GM04503 (cell line): Measurements from ENCODE around the gene ZNF503.
A peak's percentile ranks its signal among the peaks of the same experiment; 100 is the strongest.

Experiments used
- DNase-seq: peaks from one replicate; pipeline ENCODE4 v3.0.0-alpha.2; 2012; ENCODE audit warnings: low read depth

Gene ZNF503, protein sequence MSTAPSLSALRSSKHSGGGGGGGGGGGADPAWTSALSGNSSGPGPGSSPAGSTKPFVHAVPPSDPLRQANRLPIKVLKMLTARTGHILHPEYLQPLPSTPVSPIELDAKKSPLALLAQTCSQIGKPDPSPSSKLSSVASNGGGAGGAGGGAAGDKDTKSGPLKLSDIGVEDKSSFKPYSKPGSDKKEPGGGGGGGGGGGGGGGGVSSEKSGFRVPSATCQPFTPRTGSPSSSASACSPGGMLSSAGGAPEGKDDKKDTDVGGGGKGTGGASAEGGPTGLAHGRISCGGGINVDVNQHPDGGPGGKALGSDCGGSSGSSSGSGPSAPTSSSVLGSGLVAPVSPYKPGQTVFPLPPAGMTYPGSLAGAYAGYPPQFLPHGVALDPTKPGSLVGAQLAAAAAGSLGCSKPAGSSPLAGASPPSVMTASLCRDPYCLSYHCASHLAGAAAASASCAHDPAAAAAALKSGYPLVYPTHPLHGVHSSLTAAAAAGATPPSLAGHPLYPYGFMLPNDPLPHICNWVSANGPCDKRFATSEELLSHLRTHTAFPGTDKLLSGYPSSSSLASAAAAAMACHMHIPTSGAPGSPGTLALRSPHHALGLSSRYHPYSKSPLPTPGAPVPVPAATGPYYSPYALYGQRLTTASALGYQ

DNA sequence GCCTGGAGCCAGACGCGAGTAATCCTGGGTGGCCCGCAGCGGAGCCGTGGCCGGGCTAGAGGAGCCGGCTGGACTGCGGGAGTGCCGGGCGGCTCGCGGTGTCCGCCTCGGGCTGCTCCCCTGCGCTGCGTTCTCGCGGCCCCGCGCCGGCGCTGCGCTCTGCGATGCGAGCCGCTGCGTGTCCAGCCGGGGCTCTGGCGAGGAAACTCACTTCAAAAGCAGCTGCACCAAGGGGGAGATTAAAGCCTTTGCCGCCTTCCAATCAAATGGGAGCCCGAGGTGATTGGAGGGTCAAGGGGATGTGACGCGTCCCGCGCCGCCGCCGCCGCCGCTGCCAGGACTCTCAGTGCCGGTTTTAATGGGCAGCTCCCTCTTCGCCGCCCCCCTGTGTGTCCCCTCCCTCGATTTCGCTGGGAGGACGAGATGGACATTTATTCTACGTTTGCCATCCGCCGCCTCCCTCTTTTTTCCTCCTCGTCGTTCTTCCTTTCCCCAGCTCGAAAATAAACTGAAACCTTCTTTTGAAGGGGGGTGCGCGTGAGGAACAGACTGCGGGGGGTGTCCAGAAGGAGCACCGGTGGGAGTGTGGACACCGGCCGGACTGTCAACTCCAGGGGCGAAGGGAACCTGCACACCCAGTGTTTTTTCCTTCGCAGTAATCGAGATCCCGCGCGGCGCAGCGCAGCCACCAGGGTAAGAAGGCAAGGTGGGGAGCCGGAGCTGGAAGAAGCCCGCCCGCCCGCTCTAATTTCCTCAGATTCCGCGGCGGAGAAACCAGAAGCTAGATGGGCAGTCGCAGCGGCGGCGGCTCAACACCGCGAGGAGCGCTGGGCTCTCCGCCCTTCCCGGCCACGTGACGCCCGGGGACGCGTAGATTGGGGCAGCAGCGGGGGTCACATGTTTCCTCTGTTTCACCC, at the start of gene ZNF503:
Gene ZNF503 (minus strand): TSS at position 196 of the 917 bp plus-strand sequence. CDS start 345 bp downstream, outside the sequence.
- peak; percentile 81 for DNase-seq

DNA sequence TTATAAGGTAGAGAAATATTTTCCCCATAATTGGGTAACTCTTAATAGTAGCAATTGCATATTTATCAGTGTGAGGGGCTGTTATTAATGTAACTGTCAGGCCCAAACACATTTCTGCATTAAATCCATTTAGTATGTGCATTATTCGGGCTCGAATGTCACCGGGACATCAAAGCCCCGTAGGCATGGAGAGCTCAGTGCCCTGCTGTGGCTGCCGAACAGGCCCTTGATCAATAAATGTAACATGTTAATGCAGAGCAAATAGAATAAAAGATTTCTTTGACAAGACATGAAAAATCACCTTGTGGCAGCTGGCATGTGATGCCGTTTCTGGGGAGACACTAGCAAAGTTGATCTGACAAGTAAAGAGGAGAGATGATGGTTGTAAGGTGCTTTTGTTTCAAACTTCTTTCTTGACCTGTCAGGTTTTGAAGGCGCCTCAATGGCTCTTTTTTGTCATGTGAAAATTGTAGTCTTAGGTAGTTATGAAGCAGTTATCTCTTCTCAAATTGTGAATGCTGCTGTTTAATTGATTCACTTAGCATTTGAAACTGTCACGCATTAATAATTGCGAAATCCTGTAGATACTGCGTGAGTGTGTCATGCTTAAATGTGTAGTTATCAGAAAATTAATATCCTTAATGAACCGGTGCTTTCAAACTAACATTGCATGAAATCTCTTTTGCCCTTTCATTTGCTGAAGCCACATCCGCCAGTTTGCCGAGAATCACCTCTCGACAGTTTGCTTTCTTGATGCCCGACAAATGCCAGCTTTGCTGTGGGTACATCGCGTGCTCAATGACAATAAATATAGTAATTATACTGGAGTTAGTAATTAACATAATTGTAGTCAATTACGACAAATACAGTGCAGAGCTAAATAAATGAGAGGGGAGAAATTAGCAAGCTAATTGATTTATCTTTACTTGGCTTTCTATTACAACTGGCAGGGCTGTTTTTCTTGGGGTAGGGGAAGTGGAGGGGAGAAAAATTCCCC, 49.4 kb upstream of the ZNF503 start:
- no peak for DNase-seq

DNA sequence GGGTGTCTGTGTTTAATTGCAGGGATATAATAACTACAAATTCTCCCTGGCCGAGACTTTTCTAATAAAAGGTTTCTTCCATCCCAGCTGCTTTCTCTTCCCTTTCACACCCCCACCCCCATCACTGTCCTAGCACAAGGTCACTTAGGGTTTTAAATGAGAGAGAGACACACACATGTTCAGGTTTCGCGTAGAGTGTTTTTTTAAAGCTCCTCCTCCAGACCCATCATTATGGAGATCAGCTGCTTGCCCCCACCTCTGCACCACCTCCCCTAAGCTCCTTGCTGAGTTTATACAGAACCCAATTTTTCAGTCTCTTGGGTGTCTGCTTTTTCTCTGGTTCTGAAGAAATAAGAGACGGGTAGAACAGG, 48.5 kb upstream of the ZNF503 start:
- no peak for DNase-seq

DNA sequence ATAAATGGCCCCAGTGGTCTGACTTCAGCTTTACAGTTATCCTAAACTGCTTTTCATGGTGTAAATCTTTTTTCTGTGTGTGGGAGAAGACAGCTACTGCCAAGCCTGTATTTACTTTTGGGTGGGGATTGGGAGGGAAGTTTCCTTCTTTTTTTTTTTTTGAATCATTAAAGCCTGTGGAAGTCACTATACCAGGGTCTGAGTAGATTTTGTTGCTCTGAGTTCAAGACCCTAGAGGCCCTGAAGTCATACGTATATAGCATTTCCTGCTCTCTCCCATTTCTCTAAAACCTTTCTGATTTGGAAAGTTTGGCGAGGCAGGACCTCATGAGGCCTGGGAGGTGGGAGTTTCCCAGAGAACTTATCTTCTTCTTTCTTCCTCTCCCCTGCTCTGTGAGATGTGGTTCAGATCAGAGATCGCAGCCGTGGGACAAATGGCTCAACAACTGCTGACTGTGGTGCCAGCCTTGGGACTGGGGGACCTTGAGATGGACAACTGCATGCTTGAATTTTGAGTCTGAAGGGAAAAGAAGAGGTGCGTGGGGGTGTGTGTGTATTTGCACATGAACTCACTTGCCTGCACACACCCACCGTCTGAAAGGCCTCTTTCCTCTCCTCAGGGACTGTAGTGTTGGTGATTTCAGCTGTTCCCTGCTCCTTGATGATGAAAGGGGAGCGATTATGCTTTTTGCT, 48.0 kb upstream of the ZNF503 start:
- DNase-seq, result no peak

DNA sequence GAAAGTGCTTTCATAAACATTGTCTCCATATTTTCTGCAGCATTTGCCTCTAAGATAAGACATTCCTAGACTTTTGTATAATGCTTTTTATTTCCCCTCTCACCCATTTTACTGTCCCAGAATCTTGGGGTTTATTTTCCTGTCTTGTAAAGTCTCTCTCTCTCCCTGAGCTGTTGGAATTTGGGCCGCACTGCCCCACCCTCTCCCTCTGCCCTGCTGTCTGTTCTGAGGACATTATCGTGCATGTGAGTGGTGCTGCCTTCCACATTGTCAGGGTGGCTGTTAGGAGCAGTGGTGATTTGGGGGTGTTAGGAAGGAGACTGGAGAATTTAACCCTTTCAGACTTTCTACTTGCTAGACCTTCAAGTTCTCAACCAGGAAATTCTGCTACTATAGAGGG, 46.6 kb upstream of the ZNF503 start:
- no peak for DNase-seq

DNA sequence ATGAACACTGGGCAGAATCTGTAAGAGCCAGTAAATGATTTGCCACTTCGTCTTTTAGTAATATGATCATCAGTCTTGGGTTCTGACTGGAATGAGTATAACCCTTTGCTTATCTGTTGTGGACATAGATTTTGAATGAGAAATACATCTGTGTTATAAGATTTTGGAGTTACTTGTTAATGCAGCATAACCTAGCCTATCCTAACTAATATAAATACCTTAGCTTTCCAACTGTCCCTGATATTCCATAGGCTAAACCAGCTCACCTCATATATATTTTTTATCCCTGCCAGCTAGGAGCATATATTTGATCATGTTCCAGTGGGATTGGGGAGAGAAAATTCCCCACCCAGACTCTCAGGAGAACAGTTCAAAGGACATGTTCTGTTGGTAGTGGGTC, 44.9 kb upstream of the ZNF503 start:
- DNase-seq, result no peak

DNA sequence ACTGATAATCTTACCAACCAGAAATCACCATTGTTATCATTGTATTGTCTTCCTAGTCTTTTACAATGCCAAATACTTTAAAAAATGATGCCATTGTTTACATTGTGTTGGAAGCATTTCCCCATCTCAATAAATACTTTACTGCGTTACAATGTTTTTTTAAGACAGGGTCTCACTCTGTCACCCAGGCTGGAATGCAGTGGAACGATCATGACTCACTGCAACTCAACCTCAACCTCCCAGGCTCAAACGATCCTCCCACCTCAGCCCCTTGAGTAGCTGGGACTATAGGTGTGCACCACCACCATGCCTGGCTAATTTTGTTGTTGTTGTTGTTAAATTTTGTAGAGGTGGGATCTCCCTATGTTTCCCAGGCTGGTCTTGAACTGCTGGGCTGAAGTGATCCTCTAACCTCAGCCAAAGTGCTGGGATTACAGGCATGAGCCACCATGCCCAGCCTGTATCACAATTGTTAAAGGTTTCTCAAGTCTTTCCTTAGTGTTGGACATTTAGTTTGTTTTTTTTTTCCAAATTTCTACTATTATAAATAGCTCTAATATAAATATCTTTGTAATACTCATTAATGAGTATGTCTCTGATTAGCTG, 43.3 kb upstream of the ZNF503 start:
- no peak for DNase-seq

DNA sequence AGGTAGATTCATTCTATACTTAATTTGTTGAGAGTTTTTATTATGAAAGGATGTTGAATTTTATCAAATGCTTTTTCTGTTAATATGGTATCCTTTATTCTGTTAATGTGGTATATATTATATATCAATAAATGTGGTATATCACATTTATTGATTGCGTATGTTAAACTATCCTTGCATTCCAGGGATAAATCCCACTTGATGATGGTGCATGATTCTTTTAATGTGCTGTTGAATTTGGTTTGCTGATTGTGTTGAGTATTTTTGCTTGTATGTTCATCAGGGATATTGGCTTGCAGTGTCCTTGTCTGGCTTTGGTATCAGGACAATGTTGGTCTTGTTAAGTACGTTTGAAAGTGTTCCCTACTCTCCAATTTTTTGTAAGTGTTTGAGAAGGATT, 41.8 kb upstream of the ZNF503 start:
- no peak for DNase-seq

DNA sequence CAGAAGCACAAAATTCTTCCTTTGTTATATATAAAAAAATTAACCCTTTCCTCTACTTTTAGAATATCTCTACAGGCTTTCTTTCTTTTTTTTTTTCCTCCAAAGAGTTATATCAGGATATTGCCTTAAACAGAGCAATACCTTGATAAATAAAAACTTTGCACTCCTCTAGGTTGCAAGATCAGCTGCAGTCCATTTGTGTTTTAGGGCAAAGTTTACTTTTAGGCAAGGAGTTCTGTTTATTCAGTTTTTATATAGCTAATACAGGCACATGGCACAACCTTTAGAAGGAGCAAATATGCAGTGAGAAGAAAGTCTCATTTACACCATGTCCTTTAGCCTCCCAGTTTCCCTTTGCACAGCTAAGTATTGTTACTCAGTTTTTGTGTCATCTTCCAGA, 40.1 kb upstream of the ZNF503 start:
- DNase-seq, result no peak

DNA sequence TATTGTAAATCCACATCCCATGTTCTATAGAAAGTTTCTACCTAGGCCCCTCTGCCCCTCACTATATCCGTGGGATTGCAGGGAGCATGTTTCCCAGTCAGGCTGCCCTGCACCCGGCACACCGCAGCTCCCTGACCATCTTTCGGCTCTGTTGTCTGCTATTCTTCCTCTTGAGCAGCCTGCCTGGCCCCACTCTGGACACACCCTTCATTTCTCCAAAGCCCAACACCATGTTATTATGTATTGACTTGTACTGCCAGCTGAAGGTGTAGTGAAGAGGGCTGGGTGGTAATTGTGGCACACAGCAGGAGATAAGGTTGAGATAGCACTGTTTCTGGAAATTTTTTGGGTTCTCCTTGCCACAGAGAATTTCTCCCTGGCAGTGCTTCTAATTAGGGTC, 39.6 kb upstream of the ZNF503 start:
- DNase-seq, result no peak

DNA sequence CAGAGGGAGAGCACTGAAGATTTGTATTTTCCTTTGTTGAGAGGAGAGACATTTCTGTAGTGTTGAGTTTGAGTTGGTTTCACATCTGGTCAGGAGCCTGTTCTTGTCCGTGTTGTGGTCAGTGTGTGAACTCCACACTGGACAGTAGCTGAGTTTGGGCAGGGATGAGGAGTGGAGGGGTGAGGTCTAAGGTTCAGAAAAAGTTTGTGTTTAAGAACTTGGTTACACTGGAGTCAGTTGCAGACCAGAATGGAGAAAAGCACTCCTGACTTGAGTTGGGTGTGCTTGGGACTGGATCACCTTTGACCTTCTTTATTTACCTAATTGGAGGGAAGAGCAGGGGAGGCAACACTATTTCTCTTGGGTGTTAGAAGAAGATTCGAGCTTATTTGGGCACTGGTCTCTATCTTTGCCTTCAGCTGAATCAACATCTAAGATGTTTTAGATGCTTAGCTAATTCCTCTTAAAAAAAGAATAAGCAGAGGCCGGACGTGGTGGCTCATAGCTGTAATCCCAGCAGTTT, 38.8 kb upstream of the ZNF503 start:
- DNase-seq, result no peak

DNA sequence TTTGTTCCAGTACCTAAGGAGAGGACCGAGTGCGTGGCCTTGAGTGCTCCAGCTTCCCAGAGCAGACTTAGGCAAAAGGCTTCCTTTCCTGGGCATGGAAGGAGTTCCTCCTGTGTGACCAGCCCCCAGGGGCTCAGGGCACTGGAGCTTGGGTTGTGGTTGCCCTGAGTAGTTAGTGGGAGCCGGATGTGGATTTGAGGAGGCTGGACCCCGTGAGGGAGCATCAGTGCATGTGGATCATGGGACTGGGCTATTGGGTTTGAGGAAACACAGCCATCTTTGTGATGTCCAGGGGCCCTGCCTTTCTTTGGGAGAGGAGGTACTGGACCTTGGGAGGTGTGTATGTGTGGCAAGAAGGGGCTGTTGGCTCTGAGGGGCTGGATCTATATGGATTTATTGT, 38.2 kb upstream of the ZNF503 start:
- no peak for DNase-seq

DNA sequence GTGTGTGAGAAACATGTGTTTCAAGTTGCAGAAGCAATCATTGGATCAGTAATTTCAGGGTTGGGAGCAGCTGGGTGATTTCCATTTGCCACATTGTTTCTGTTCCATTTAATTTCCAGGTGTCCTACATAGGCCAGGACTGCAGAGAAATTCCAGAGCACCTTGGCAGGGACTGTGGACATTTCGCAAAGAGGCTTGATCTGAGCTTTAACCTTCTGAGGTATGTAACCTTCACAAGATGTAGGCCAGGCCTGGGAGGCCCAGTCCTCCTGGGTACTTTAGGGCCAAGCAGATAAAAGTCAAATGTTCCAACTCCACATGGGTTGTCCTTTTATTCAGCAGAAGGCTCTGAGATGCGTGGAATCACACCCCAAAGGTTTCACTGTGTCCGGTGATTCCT, 36.7 kb upstream of the ZNF503 start:
- DNase-seq, result no peak

DNA sequence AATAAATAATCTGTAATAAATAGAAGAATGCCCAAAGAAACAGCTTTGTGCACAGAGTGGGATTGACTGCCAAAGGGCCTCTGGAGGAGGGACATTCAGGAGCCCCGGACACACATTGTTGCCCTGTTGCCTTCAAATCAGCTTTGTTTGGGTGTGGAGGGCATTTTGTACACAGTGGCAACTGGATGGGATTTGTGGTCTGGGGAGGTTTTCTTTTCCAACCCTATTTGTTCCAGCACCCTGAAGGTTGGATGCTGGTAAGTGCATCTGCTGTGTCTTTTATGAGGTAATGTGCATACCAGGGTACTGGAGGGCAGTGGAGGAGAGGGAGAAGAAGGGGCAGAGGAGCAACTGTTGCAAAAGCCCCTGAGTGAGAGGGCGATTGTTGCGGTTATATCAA, 36.1 kb upstream of the ZNF503 start:
- DNase-seq, result no peak

DNA sequence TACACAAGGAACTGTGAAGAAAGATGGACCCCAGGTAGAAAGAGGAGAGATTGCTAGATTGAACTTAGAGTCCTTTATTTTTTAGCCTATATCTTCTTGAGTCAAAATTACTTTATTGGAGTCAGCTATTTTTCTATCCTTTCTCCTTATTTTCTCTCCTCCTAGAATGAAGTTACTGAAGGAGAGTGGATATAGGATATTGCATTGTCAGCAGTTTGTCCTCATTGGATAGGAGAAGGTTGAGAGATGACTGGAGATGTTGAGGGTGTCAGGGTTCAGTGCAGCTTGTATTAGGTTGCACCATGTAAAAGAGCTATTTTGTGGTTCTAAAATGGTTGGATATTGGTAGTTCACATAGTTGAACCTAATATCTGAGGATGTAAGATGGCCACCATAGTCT, 35.3 kb upstream of the ZNF503 start:
- DNase-seq, result no peak

DNA sequence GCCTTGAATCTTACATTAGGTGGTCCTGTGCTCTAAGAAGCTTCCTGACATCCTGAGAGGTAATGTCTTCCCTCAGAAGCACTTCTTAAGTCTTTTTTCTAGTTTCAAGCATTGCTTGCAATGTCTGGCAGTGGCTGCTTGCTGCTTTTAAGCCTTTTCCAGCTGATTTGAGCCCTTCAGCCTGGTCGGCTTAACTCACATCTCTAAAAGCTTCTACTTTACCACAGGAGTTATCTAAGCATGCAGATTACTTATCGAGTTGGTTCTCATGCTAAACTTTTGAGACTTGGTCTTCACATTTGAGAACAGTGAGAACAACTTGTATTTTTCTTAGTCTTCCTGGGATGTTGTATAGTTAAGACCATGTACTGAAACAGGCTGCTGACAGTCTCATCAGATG, 33.7 kb upstream of the ZNF503 start:
- DNase-seq, result no peak

DNA sequence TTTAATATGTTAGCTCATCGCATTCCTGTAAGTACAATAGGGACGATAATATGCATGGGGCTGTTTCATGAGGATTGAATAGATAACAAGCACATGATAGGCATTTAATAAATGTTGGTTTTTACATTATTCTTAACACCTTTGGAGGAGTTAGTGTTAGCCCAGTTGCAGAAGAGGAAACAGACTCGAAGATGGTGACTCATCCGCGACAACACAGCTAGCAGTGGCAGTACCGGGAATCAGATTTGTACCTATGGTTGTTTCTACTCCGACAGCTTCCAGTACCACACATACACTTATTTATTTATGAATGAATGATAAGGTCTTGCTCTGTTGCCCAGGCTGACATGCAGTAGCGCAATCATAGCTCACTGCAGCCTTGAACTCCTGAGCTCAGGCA, 32.7 kb upstream of the ZNF503 start:
- no peak for DNase-seq

DNA sequence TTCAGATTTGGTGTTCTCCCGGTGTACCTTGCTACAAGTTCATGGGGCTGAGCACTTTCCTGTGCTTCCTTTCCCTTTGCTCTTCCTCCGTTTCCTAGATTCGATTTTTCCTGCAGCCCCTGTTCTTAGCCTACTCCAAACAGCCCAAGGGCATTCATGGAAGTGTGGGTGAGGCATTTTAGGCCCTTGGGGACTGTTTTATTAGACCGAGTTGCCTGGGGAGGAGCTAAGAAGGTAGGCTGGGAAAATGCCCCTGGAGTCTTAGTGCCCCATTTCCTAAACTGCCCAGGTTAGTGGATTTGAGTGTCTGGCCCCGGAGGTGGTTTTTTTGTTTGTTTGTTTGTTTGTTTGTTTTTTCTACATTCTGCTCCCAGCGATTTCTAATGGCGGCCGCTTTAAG, 31.7 kb upstream of the ZNF503 start:
- no peak for DNase-seq

DNA sequence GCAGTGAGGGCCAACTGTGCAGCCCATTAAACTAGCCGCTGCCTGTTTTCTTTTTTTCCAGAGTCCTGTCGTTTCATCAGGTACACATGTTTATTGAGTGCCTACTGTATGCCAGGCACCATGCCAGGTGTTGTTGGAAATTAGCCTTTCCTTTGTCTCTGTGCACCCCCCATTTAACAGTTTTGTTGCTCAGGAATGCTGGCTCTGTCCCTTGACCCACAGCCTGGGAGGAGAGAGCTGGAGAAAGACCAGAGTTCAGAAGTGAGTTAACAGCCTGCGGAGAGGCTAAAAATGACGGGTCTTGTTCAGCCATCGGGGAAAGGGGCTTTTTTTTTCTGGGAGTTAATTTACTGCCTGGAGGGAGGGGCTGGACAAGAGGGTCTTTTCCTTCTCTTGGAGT, 31.2 kb upstream of the ZNF503 start:
- DNase-seq, result no peak

DNA sequence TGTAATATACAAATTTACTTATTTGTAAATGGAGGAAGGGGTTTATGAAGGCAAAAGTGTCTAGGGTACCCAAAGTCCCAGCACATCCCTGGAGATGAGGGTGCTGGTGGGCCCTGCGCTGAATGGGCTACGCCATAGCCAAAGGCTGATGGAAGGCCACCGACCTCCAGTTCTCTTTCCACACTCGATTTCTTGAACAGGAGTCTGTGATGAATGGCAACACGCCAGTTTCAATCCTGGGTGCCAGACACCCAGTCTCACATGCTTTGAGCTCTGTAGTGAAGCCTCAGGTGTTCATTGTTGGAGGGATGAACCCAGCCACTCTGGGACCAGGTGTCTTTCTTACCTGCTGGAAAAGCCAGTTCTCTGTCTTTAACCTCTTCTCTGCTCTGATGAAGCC, 30.6 kb upstream of the ZNF503 start:
- DNase-seq, result no peak
